Stomach (tissue), 4 donors: Measurements from ENCODE around the gene SH3RF2.

Source experiments
- EP300 ChIP-seq: sonication (generic); formaldehyde crosslinking; IDR thresholded peaks from one replicate; pipeline ENCODE4 v1.6.1; 2017; ENCODE audit warnings: antibody characterized with exemption
- POLR2A ChIP-seq, 4 donors: fragments of 450-650 bp; IDR thresholded peaks; one replicate each; pipeline ENCODE4 v1.6.1; 2016; ENCODE audit warnings: antibody characterized with exemption in 4 of 4, control low read depth in 2 of 4, mild to moderate bottlenecking in 1 of 4, moderate library complexity in 1 of 4
- POLR2AphosphoS5 ChIP-seq, 3 donors: sonication (generic); formaldehyde crosslinking; IDR thresholded peaks; one replicate each; pipeline ENCODE4 v1.6.1; 2016; ENCODE audit warnings: antibody characterized with exemption in 3 of 3
- TF ChIP-seq, protein P1 (sequence below), 7 experiments: fragments of 450-650 bp in 4 of 7; fragments of 200-600 bp in 3 of 7; sonication (generic) in 3 of 7; IDR thresholded peaks; one replicate each; pipeline ENCODE4 v1.5.1; 2016 to 2019; ENCODE audit warnings: antibody characterized with exemption in 7 of 7, control low read depth in 2 of 7, mild to moderate bottlenecking in 1 of 7

DNA sequence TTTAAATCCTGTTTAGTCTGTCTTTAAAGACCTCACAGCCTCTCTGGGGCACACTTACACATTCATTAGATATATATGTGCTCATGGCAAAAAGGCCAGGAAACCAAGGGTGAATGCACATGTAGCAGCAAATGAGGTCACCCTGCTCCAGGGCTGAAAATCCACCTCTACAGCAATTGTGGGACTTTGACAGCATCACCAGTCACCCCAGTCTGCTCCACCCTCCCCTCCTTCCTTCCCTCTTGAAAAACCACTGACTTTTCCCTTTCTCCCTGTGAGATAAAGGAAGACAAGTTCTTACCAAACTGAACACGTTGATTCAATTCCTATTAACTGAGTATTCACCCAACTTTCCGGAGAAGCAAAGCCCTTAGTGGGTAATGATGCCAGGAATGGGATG lies 15.2 kb upstream of the SH3RF2 start:
- TF ChIP-seq, protein P1, sequence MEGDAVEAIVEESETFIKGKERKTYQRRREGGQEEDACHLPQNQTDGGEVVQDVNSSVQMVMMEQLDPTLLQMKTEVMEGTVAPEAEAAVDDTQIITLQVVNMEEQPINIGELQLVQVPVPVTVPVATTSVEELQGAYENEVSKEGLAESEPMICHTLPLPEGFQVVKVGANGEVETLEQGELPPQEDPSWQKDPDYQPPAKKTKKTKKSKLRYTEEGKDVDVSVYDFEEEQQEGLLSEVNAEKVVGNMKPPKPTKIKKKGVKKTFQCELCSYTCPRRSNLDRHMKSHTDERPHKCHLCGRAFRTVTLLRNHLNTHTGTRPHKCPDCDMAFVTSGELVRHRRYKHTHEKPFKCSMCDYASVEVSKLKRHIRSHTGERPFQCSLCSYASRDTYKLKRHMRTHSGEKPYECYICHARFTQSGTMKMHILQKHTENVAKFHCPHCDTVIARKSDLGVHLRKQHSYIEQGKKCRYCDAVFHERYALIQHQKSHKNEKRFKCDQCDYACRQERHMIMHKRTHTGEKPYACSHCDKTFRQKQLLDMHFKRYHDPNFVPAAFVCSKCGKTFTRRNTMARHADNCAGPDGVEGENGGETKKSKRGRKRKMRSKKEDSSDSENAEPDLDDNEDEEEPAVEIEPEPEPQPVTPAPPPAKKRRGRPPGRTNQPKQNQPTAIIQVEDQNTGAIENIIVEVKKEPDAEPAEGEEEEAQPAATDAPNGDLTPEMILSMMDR (IDR thresholded peaks at IDR 0.05), result no peak
- TF ChIP-seq POLR2A (IDR thresholded peaks at IDR 0.05) (no peak), EP300 (no peak), POLR2AphosphoS5 (IDR thresholded peaks at IDR 0.05) (no peak)
